Stromal cell of bone marrow (primary cell): ENCODE results near the gene ABCA3.

Source experiments
- DNase-seq: peaks from one replicate; pipeline ENCODE4 v3.0.0-alpha.2; 2012; ENCODE audit warnings: low read depth

ABCA3 gene

DNA sequence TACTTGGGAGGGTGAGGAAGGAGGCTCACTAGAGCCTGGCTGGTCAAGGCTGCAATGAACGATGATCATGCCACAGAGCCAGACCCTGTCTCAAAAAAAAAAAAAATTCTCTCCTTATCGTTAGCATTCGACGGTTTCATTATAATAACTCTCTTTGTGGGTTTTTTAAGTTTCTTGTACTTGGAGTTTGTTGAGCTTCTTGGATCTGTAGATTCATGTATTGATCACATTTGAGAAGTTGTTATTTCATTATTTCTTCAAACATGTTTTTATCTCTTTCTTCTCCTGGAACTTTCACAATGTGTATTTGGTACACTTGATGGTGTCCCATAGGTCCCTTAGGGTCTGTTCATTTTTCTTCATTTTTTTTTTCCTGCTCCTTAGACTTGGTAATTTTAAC is 16.8 kb upstream of the ABCA3 start:
- no peak for DNase-seq

DNA sequence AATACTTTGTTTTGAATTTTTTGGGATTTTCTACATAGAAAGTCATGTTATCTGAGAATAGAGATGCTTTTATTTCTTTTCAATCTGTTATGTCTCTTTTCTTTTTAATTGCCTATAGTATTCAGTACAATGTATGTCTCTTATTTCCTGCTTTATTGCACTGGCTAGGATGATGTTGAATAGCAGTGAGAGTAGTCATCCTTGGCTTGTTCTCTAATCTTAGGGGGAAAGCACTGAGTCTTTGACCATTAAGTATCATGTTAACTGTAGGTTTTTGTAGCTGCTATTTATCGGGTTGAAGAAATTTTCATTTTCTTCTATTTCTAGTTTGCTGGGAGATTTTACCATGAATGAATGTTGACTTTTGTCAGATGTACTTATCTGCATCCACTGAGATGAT is 10.0 kb upstream of the ABCA3 start:
- no peak for DNase-seq

DNA sequence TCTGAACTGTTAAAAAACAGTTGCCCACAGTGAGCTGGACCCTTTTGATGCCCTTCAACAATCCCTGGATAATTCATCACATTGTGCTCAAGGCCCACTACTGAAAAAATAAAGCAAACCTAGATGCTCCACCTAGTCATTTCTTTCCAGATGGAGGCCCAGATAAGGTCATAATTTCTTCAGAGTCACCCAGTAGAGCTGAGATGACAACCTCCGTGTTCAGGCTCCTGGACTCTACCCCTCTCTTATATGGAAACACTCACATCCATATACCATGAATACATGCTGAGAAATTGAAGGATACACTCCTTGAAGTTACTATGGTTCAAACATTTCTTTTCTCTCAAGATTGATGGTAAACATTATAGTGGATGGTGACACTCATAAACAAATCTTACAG is 2.7 kb upstream of the ABCA3 start:
- no peak for DNase-seq

DNA sequence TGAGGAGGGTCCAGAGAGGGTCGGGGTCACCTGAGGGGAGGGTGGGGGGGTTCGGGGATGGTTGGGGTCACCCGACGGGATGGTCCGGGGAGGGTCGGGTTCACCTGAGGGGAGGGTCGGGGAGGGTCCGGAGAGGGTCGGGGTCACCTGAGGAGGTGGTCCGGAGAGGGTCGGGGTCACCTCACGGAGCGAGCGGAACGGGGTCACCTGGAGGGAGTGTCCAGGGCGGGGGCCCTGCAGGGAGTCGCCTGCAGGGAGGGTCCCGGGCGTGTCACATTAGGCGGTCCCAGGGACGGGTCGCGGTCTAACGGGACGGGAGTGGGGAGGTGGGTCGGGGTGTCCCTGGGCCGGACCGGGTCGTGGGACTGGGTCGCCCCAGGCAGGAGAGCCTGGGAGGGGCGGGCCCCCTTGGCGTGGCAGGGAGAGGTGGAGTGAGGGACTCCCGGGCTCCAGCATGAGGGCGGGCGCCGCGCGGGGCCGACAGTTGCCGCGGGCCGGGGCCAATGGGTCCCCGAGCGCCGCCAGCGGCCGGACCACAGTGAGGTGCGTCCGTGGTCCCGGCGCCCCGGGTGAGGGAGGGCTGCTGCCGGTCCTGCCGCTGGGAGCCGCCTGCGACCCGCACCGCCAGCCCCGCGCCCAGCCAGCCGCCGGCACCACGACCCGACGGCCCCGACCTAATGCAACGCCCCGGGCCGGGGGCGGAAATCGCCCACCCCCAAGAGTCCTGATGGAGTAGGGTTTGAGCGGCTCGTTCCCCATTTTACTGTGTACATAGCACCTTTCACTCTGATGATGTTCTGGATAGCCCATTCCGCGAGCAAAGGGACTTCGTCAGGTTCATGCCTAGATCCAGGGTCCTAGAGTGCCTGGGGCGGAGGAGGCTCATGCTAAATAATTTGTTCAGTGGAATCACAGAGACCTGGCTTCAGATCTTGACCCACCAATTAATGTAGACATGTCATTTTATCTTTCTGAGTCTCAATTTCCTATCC is 1.2 kb upstream of the ABCA3 start:
- DNase-seq, result no peak

DNA sequence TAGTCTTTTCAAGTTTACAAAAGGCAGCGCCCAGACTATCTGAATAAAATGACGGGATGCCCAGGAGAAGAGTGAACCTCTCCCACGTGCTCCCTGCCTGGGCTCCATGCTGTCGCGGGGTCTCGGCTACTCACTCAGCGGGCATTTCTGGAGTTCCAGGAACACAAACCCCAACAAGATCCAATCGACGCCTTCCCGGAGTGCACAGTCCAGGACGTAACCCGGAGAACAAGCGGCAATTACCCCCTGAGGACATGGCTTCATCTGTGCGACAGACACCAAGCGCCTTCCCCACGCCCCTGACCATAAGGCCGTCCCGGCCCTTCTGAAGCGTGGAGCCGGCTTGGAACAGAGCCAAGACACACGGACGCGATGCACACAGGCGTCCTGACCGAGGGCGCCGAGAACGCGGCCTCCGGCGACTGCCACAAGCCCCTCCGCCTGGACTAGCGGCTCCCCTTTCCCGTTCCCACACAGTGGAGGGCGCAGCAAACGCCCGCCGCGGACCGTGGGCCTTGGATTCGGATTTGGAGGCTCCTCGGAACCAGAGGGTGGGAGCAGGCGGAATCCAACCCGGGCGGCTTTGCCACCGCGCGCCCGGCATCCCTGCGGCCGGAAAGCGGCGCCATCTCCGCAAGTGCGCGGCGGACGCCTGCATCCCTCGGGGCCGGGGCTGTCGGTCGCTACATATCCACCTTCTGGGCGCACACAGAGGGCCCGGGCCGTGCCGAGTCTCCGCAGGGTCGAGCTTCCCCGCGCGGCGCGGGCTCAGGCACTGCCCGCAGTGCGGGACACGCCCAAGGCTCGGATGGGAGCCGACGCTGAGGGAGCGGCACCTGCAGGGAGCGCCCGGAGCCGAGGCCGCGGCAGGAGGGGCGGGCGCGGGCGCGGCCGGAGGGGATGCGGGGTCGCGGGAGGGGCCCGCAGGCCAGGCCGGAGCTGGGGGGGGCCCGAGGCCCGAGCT is 725 bp downstream of the ABCA3 start:
- DNase-seq, result no peak

DNA sequence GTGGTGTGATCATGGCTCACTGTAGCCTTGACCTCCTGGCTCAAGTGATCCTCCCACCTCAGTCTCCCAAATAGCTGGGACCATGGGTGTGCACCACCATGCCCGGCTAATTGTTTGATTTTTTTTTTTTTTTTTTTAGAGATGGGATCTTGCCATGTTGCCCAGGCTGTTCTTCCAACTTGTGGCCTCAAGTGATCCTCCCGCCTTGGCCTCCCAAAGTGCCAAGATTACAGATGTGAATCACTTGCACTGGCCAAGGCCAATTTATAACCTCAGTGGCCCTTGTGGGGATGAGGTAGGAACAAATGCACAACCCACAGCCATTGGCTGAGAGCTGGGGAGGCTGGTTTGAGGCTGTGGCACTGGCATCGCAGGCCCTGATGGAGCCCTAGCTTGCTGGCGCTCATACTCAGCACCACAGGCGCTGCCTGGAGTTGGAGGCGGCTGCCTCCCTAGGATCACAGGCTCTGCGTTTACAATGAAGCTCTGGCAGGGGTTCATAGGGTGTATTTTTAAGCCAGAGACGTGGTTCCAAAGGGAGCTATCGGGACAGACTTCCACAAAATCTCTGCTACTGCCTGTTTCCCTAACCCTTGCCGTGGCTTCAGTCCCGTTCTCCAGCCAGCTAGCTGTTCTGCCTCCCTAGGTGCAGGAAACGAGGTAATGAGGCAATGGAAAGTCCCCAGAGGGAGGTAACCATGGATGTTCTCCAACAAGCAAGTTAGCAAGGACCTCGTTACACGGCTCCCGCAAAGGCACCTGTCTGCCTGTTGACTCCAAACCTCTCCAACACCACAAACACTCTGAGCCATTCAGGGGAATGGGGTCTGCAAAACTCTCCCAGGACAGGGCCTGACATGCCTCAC is 2.9 kb downstream of the ABCA3 start:
- DNase-seq, result no peak

DNA sequence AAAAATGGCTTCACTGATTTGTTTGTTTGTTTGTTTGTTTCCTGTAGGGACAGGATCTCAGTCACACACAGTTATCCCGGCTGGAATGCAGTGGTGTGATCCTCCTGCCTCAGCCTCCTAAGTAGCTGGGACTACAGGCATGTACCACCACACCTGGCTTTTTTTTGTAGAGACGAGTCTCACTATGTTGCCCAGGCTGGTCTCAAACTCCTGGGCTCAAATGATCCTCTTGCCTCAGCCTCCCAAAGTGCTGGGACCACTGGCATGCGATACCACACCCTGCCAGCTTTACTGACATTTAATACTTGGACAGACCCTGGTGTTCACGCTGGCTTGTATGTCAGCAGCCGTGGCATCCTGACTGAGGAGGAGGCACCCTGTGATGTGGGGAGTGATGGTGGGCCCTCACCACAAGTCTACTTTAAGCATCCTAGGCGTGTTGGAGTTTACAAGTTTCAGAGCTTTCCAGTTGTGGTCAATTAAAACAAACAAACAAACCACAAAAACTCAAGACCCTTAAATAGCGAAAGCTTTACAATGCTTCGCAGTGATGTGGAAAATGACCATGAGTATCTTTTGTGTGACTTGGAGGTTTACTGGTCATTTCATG is 5.1 kb downstream of the ABCA3 start:
- no peak for DNase-seq

DNA sequence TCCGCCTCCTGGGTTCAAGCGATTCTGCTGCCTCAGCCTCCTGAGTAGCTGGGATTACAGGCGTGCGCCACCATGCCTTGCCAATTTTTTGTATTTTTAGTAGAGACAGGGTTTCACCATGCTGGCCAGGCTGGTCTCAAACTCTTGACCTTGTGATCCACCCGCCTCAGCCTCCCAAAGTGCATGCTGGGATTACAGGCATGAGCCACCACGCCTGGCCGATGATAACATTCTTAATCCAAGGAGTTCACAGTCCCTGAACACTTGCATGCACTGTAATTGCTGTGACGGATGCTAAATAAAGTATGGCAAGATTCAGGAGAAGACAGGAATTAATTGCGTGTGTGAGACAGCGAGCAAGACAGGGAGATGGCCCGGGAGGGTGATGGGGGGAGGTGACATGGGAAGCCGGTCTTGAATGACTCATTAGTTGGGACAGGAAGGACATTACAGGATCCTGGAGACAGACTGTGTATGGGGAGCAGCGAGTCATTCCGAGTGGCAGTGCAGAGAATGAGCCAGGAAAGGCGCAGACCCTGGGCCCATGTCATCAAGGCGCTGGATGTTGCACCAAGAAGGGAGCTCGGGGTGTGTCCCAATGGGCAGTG is 6.7 kb downstream of the ABCA3 start:
- DNase-seq, result no peak

DNA sequence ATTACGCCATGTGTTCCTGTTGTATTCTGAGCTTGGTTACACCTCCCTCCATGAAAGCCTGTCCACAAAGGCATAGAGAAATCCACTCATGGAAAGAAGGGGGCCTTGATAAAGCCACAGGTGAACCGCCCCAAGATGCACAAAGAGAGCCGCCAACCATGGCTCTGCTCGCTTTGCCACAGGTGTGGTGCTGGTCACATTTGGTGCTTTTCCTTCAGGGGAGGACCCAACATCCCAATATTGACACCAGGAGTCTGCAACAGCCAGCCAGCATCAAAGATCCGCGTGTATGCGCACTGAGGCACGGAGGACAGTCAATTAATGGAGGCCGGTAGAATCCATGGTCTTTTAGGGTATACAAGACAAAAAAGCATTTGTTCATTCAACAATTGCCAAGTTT is 7.3 kb downstream of the ABCA3 start:
- DNase-seq, result no peak

DNA sequence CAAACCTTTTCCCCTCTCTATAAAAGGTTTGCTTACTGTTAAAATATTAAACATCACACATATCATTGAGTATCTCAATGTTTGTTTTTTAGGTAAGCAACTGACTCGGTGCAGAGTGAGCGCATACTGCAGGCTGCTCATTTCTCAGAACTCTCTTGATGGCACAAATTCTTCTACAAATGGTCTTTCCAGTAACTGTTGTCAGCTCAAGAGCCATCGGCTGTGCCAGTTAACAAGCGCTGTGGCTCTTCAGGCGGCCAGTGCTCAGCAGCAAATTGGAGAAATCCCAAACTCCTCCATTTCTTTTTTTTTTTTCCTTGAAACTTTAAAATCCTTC is 8.6 kb downstream of the ABCA3 start:
- DNase-seq, result no peak

DNA sequence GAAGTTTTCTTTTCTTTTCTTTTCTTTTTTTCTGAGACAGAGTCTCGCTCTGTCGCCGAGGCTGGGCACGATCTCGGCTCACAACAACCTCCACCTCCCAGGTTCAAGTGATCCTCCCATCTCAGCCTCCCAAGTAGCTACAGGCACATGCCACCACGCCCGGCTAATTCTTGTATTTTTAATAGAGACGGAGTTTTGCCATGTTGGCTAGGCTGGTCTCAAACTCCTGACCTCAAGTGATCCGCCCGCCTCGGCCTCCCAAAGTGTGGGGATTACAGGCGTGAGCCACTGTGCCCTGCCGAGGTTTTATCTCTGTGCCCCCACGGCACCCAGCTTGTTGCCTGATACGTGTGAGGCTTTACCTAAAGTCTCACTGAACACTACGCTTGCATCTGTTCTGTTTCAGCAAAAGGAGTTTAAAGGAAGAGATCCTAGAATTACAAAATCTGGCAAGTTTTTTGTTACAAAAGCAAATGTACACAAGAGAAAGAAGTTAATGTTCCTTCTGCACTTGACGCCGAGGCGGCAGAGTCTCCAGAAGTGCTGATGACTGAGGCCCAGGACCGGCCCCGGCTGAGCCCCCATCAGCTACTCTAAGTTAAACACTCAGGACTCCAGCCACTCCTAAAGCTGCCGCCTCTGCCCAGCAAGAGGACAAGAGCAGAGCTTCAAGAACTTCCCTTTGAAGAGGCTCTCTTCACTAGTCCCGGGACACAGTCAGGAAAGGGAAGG is 9.2 kb downstream of the ABCA3 start:
- DNase-seq, result no peak

DNA sequence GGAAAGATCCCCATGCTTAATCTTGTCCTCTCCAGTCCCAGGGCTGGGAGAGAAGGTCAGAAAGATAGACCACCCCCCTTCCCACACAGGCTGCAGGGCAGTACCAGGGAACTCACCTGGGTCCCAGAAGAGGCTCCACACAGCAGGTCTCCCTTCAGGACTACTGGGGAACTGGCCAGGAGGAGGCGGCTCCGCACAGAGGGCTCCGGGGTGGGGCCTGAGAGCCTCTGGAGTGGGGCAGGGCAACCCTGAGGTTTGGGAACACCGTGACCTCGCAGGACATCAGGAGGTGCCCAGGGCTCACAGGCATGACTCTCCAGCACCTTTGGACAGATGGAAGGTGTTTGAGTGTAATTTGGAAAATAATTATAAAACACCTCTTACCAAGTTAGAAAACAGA is 11.0 kb downstream of the ABCA3 start:
- DNase-seq, result no peak

DNA sequence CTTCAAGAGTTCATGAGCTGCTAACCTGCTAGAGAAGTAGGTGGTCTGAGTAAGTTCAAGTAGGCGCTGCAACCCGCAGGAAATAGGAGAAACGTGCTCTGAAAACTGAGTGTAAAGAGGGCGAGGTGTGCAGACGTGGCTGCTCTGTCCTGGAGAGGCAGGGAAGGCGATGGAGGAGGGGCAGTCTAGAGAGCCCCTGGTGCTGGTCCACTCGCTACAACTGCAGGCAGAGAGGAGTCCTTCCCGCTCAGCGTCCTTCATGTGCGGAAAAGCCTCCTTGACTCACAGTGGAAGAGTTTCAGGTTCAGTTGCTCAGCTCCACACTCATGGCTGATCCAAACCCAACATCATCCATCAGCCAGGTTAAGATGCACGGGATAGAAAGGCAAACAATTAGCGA is 12.1 kb downstream of the ABCA3 start:
- DNase-seq, result no peak

DNA sequence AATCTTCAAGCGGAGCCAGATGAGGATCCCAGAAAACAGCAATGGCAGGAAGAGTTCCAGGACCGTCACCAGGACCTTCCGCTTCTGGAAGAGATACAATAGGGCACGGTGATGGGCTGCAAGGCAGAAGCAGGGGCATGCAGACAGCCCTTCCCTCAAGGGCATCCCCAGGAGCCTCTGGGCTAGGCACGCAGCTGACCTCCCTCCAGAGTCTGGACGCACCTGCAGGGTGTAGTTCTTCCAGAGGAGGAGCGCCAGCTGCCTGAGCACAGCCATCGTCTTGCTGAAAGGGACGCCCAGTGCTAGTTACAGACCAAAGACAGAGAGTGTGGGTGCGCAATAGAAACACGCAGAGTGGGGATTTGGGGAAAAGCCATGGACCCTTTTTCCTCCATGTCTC is 14.3 kb downstream of the ABCA3 start:
- DNase-seq, result no peak

DNA sequence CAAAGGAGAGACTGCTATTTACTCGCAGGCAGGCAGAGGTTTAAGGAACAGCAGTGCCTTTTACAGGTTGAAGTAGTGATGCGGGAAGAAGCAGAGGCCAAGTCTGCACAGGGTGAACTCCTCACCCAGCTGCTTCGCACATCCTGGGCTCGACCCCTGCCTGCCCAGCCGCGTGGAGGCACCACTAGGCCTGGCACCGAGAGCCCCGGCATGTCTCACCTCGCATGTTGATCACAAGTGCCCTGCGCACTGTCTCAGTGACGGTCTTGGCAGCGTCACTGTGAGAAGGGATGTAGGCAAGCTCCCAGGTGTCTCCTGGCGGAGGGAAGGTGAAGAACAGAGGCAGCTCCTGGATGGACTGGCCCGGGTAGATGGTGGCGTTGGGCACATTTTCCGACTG is 14.7 kb downstream of the ABCA3 start:
- DNase-seq, result no peak

DNA sequence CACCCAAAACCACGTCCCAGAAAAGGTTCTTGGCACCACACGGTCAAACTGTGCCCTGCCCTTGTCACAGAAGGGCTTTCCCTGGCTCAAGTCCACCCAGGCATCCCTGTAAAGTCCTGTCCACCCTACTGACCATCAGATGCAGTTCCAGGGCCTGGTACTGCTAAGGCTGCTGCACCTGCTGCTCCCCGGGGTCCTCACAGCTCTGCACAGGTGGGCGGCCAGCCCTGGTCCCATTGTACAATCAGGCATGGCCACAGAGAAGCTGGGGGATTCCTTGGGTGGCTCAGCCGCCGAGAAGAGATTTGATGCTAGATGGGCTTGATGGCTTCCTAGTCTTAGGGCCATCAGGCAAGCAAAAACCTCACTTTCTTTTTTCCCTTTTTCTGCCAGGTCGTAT is 15.3 kb downstream of the ABCA3 start:
- no peak for DNase-seq

DNA sequence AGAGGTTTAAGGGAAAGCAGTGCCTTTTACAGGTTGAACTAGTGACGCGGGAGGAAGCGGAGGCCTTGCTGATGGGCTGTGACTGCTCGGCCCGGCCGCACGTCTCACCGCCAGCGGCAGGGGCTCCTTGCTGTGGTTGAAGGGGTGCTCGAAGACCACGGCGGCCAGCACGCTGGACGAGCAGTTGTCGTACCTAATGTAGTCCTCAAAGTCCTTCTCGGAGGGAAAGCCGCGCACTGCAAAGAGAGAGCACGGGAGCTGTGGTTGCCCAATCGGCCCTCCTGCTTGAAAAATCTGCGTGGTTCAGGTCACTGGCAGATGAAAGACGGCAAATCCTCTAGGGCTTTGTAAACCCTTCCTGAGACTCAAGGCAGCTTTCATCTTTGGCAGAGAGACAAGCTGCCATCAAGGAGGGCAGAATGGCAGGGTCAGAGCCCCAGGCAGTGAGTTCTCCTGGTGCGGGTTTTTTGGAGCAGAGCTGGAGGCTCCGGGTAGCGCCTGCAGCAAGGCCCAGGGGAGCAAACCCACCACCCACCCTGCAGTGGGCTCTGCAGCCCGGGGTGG is 16.1 kb downstream of the ABCA3 start:
- DNase-seq, result no peak

DNA sequence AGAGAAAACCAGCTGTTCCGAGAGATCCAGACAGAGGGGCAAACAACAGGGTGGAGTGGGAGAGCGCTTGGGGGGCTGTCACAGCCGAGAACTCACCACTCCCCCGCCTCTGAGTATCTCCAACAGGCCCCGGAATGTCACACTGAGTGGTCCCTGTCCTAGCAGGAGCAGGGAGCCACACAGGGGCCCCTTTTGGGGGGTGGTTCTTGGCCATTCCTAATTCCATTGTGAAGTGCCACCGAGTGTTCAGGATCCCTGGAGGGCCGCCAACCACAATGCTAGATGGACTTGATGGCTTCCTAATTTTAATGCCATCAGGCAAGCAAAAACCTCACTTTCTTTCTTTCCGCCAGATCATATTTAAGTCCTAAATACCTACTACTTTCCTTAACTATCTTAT is 16.8 kb downstream of the ABCA3 start:
- DNase-seq, result no peak

DNA sequence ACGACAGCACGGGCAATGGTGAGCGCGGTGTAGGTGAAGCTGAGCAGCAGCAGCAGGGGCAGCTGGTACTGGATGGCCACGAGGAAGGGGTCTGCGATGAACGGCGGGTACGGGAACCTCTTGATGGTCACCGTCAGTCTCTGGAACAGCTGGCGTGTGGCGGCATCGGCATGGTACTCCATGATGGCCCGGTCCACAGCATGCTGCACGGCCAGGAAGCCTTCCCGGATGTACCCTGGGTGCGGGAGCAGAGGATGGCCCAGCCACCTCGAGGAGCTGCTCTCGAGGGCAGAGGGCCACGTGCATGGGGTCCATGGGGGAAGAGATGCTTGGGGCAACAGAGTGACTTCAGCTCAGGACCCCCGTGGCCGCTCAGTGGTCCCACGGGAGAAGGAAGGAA is 20.9 kb downstream of the ABCA3 start:
- no peak for DNase-seq
